NCI-H524 (cell line): ENCODE data around the gene ZNF311.
A peak's percentile ranks its signal among the peaks of the same experiment; 100 is the strongest.

Experiments used
- DNase-seq, 2 experiments: peaks; one replicate each; lab custom pipeline; 2025; lab: John Stamatoyannopoulos, UW

The ZNF311 gene

GRCh38 chr6:29005183-29005885, at the start of gene ZNF311:
TSS of gene ZNF311 (minus strand) at chr6:29005315. CDS start at chr6:29003954, 1,361 bp downstream.
- DNase-seq = peak; percentile 28 to 76

GRCh38 chr6:29051680-29052079, 46.6 kb upstream of the ZNF311 start:
- no peak for DNase-seq

DNA sequence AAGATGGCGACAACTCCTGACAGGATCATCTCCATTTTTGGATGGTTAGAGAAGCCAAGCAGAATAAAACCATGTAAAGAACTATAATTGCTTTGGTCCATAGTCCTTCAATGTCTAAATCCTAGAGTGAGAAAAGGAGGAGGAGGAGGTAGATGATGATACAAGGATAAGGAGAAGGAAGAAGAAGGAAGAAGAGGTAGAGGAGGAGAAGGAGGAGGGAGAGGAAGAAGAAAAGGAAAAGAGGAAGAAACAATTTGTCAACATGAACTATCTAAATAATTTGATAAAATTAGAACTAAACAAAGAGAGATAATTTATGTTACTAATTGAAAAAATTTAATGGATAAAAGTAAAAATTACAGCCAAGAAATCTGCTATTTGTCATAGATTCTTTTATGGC, 40.0 kb upstream of the ZNF311 start, which contains the start of gene OR2W1:
OR2W1 (minus strand) TSS at position 101 of the 400 bp plus-strand sequence; CDS start at position 101, 0 bp downstream.
- DNase-seq = no peak

DNA sequence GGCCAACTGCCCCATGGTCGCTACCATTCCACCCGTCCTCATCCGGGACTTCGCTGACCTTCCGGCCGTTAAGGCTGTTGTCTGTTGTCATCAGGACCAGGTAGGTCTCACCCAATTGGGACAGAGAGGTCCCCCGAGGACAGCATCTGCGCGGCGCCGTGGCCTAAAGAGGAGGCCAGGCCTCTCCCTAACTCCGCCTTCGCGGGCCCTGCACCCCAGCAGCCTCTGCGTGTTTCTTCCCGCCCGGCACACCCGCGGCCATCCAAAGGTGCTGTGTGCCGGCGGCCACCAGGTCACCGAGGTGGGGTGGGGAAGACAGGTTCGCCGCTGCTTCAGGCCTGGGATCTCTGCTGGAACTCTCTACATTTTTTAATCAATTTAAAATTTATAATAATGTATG, 30.8 kb upstream of the ZNF311 start:
- no peak for DNase-seq

DNA sequence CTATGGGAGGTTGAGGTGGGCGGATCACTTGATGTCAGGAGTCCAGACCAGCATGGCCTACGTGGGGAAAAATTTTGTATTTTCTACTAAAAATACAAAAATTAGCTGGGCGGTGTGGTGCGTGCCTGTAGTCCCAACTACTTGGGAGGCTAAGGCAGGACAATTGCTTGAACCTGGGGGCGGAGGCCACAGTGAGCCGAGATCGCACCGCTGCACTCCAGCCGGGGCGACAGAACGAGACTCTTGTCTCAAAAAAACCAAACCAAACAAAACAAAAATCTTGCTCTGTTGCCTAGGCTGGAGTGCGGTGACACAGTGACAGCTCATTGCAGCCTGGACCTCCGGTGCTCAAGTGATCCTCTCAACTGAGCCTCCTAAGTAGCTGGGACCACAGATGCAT, 23.7 kb upstream of the ZNF311 start:
- DNase-seq = no peak

DNA sequence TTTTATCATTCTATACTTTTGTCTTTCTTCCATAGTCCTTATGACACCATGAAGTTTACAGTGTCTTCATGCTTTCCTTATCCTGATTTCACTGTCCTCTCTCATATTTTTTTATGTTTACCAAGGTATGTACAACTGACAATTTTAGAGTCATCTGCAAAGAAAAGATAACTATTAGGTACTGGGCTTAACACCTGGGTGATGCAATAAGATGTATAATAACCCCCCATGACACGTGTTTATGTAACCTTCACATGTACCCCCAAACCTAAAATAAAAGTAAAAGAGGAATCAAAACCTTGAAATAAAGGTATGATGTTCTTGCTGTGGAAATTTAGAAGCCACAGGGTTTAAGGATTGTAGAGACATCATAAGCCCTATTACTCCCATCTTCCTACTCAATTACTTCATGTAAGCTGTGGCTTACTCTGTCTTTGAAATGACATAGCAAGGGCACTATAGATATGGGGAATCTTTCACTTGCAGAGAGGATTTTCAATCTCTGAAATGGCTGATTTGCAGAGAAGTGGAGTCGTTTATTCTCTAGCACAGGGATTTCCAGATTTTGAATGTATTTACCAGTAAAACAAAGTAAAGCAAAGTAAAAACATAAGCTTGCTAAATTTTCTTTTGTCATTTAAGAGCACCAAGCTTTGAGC, 20.9 kb upstream of the ZNF311 start:
- no peak for DNase-seq

DNA sequence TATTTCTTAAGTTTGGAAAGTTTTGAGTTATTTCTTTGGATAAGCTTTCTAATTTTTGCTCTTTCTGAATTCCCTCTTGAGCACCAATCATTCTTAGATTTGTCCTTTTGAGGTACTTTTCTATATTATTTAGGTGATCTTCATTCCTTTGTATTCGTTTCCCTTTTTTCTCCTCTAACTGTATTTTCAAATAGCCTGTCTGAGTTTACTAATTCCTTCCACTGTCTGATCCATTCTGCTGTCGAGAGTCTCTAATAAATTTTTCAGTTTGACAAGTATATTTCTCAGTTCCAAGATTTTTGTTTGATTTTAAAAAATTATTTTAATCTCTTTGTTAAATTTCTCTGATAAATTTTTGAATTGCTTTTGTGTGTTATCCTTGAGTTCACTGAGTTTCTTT, 16.3 kb upstream of the ZNF311 start:
- DNase-seq = no peak

DNA sequence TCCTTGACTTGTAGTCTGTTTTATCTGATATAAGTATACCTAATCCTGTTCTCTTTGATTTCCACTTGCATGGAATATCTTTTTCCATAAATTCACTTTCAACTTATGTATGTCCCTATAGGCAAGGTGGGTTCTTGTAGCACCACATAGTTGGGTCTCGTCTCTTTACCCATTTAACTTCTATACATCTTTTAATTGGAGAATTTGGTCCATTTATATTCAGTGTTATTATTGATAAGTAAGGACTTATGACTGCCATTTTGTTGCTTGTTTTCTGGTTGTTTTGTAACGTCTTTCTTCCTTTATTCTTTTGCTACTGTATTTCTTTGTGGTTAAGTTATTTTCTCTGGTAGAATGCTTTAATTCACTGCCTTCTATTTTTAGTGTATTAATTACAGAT, 14.5 kb upstream of the ZNF311 start:
- DNase-seq = no peak

GRCh38 chr6:29017428-29017802, 12.3 kb upstream of the ZNF311 start:
- DNase-seq = no peak

DNA sequence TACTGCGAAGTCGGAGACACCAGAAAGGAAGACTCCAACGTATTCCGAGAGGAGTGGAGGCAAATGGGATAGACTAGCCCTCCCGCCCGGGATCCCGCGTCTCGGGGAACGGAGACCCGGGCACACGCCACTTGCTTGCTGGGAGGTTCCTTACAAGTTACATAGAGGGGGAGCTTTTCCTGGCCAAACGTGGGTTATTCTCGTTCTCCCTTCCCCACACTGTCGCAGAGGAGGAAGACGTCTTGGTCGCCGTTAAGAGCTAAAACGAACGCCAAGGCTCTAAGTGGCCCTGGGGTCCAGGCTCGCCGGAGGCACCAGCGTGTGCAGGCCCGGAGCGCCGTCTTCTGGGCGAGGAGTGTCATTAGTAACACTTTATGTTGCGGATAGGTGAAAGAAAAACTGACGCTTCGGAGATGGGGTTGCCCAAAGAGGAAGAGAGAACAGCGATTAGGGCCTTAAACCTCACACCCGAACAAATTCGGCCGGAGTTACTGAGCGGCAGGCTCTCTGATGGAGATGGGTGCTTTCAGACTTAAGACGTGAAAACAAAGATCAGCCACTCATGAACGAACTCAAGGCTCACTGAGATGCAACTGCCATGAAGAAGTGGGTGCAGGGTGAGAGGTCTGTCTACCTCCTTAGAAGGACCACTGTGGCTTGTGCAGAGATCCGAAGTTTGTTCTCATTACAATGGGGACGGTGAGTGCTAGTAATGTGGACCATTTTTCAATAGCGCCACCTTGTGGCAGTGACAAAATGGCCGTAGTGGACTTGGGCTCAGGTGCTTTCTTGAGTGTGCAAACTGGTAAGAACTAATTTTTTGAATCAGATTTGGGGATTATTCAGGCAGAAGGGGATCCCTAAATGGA, 11.7 kb upstream of the ZNF311 start:
- DNase-seq = peak; percentile 80 to 86

- no peak for DNase-seq
These were observed 9.9 kb upstream of the ZNF311 start for GRCh38 chr6:29014729-29015608.

GRCh38 chr6:29011276-29011734, 6.2 kb upstream of the ZNF311 start:
- peak; percentile 66 to 87 for DNase-seq

- no peak for DNase-seq
These were observed 4.2 kb upstream of the ZNF311 start for GRCh38 chr6:29009358-29009757.

- no peak for DNase-seq
These were observed 3.0 kb upstream of the ZNF311 start for GRCh38 chr6:29008089-29008488.

- no peak for DNase-seq
These were observed 8.1 kb downstream of the ZNF311 start for GRCh38 chr6:28996844-28997510.

GRCh38 chr6:28995093-28995650, 9.9 kb downstream of the ZNF311 start:
- no peak for DNase-seq

- peak; percentile 26 to 62 for DNase-seq
These were observed 16.4 kb downstream of the ZNF311 start for GRCh38 chr6:28988536-28989311.

GRCh38 chr6:28985462-28986164, 19.5 kb downstream of the ZNF311 start:
- DNase-seq = peak; percentile 84 to 97

- no peak for DNase-seq
These were observed 21.3 kb downstream of the ZNF311 start for GRCh38 chr6:28983838-28984237.
